ENCODE data around the gene ADIPOR1.
"Not testable (repeated sequence)": the region's sequence is repeated elsewhere in the genome, so short reads cannot be mapped to it uniquely, and the experiment has no call there.

The ADIPOR1 gene

GRCh38 chr1:202908998-202909397, 49.1 kb downstream of the ADIPOR1 start:
- no peak for DNase-seq (ENCODE audit: extremely low spot score)
- TF ChIP-seq, protein P1, sequence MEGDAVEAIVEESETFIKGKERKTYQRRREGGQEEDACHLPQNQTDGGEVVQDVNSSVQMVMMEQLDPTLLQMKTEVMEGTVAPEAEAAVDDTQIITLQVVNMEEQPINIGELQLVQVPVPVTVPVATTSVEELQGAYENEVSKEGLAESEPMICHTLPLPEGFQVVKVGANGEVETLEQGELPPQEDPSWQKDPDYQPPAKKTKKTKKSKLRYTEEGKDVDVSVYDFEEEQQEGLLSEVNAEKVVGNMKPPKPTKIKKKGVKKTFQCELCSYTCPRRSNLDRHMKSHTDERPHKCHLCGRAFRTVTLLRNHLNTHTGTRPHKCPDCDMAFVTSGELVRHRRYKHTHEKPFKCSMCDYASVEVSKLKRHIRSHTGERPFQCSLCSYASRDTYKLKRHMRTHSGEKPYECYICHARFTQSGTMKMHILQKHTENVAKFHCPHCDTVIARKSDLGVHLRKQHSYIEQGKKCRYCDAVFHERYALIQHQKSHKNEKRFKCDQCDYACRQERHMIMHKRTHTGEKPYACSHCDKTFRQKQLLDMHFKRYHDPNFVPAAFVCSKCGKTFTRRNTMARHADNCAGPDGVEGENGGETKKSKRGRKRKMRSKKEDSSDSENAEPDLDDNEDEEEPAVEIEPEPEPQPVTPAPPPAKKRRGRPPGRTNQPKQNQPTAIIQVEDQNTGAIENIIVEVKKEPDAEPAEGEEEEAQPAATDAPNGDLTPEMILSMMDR (IDR thresholded peaks at IDR 0.05; ENCODE audit: control extremely low read depth, extremely low read depth, low read depth, missing control alignments) = no peak
- POLR2A ChIA-PET = no interaction called here
- CTCF ChIA-PET = interaction anchor here (1.1 to 1.2 kb wide), 4 partner anchors 12 to 91 kb away, joined by 3 to 4 read pairs (median 3); partner anchors contain the start of gene KLHL12

DNA sequence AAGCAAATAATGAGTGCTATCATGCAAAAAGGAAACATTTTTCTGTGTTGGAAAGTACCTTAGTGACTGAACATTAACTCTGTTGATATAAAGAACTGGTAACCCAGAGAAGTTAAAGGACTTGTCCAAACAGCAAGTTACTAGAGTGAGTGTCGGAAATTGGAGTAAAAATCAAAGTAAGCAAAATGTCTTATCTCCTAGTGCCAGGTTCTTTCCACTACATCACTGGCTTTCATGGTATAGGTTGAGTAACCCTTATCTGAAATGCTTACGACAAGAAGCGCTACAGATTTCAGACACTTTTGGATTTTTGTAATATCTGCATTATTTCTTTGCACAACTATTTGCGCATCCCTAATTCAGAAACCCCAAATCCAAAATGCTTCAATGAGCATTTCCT, 52.8 kb downstream of the ADIPOR1 start:
- ChIA-PET POLR2A (interaction anchor here (0.7 kb wide), 1 partner anchor 50 kb away, joined by 4 read pairs; no protein-coding TSS in a partner anchor), CTCF (no interaction called here)
- no peak for DNase-seq (ENCODE audit: extremely low spot score)
- TF ChIP-seq, protein P1 (IDR thresholded peaks at IDR 0.05; ENCODE audit: control extremely low read depth, extremely low read depth, low read depth, missing control alignments) = no peak

DNA sequence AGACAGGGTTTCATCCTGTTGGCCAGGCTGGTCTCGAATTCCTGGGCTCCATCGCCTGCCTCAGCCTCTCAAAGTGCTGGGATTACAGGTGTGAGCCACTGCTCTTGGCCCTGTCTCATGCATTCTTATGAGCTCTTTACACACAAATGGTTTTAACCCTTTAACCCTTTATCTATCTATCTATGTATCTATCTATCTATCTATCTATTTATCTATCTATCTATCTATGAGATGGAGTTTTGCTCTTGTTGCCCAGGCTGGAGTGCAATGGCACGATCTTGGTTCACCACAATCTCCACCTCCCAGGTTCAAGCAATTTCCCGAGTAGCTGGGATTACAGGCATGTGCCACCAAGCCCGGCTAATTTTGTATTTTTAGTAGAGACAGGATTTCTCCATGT, 54.3 kb downstream of the ADIPOR1 start:
- CTCF ChIA-PET; DNase-seq (ENCODE audit: extremely low spot score); POLR2A ChIA-PET: not testable (repeated sequence)

DNA sequence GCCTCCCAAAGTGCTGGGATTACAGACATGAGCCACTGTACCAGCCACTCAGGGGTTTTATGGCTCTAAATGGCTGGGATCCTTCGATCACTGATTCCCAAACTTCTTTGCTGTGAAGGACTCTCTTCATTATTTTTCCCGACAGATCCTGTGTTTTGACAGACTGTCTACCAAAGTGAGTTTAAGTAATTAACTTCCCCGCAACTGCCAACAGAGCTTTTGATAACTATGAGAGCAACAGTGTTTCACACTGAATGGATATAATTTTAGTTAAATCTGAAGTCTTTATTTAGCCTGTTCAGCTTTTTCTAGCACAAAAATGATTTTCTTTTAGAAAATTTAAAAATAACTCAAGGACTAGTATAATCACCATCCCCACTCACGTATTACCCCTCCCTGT, 56.6 kb downstream of the ADIPOR1 start:
- POLR2A ChIA-PET = no interaction called here
- no peak for DNase-seq (ENCODE audit: extremely low spot score)
- TF ChIP-seq, protein P1 (IDR thresholded peaks at IDR 0.05; ENCODE audit: control extremely low read depth, extremely low read depth, low read depth, missing control alignments) = no peak
- CTCF ChIA-PET = no interaction called here

DNA sequence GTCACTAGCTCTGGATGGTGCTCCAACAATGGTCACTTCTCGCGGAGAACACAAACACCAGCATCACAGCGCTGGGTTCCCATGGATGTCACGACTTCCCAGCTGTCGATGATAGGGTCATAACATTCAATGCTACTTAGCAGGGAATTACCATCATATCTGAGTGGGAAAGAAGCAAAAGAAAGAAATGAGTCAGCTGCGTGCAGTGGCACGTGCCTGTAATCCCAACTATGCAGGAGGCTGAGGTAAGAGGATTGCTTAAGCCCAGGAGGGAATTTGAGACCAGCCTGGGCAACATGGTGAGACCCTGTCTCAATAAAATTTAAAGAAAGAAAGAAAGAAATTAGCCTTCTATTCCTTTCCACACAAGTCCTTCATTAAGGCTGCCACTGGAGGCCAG, 65.6 kb downstream of the ADIPOR1 start:
- ChIA-PET POLR2A (no interaction called here), CTCF (no interaction called here)
- DNase-seq (ENCODE audit: extremely low spot score) = no peak
- TF ChIP-seq, protein P1 (IDR thresholded peaks at IDR 0.05; ENCODE audit: control extremely low read depth, extremely low read depth, low read depth, missing control alignments) = no peak

Measured in GM10248 (cell line).